H9 (cell line): Measurements from ENCODE around the gene TSPAN18. TPM values are rescaled to one million over a fixed set of nuclear protein-coding genes. Genes with fewer than 3 reads are reported as not detected.
A peak's percentile ranks its signal among the peaks of the same experiment; 100 is the strongest.

Experiments
- DNase-seq: peaks from one replicate; pipeline ENCODE4 v3.0.0-alpha.2; 2017
- H2AFZ ChIP-seq: one replicate; pipeline ENCODE4 v1.6.1; 2013; ENCODE audit warnings: mild to moderate bottlenecking, low read length, control low read depth, moderate library complexity
- H2AK5ac ChIP-seq: 2 replicates; pipeline ENCODE4 v1.6.1; 2013; ENCODE audit warnings: low read length, control low read depth, mixed read lengths; ENCODE audit not compliant: insufficient read length
- H2BK120ac ChIP-seq: one replicate; pipeline ENCODE4 v1.6.1; 2013; ENCODE audit warnings: low read depth, mild to moderate bottlenecking, low read length, control low read depth, inconsistent platforms; ENCODE audit not compliant: poor library complexity, severe bottlenecking
- H2BK12ac ChIP-seq: 2 replicates; pipeline ENCODE4 v1.6.1; 2013; ENCODE audit warnings: low read length, control low read depth, mixed read lengths, low read depth; ENCODE audit not compliant: insufficient read length
- H2BK15ac ChIP-seq: 2 replicates; pipeline ENCODE4 v1.6.1; 2013; ENCODE audit warnings: low read depth, low read length, control low read depth
- H2BK20ac ChIP-seq: one replicate; pipeline ENCODE4 v1.6.1; 2013; ENCODE audit warnings: low read depth, mild to moderate bottlenecking, low read length, control low read depth, inconsistent platforms; ENCODE audit not compliant: poor library complexity, severe bottlenecking
- H2BK5ac ChIP-seq: 2 replicates; pipeline ENCODE4 v1.6.1; 2013; ENCODE audit warnings: low read length, control low read depth, mixed read lengths; ENCODE audit not compliant: insufficient read length
- H3K14ac ChIP-seq: 2 replicates; pipeline ENCODE4 v1.6.1; 2013; ENCODE audit warnings: low read length, control low read depth; ENCODE audit not compliant: insufficient read depth
- H3K18ac ChIP-seq: 2 replicates; pipeline ENCODE4 v1.6.1; 2013; ENCODE audit warnings: low read depth, mild to moderate bottlenecking, mixed read lengths, low read length, control low read depth; ENCODE audit not compliant: insufficient read length
- H3K23ac ChIP-seq: 2 replicates; pipeline ENCODE4 v1.6.1; 2013; ENCODE audit warnings: low read length, control low read depth, mixed read lengths, low read depth; ENCODE audit not compliant: insufficient read length
- H3K23me2 ChIP-seq: 2 replicates; pipeline ENCODE4 v1.6.1; 2013; ENCODE audit warnings: low read depth, mild to moderate bottlenecking, mixed read lengths, low read length, control low read depth; ENCODE audit not compliant: insufficient read length, poor library complexity, severe bottlenecking
- H3K27ac ChIP-seq: 2 replicates; pipeline ENCODE4 v1.5.1; 2013; ENCODE audit warnings: low read length, control low read depth, mixed read lengths, low read depth; ENCODE audit not compliant: insufficient read length
- H3K27me3 ChIP-seq: 2 replicates; pipeline ENCODE4 v1.6.1; 2013; ENCODE audit warnings: low read length, control low read depth, inconsistent platforms; ENCODE audit not compliant: insufficient read depth
- H3K4ac ChIP-seq: 2 replicates; pipeline ENCODE4 v1.6.1; 2013; ENCODE audit warnings: low read depth, mild to moderate bottlenecking, control low read depth, inconsistent platforms, low read length, moderate library complexity
- H3K4me1 ChIP-seq: 2 replicates; pipeline ENCODE4 v1.6.1; 2013; ENCODE audit warnings: low read length, control low read depth, inconsistent platforms; ENCODE audit not compliant: insufficient read depth
- H3K4me2 ChIP-seq: 2 replicates; pipeline ENCODE4 v1.6.1; 2013; ENCODE audit warnings: low read length, control low read depth, mixed read lengths; ENCODE audit not compliant: insufficient read length, insufficient read depth
- H3K56ac ChIP-seq: 2 replicates; pipeline ENCODE4 v1.6.1; 2013; ENCODE audit warnings: low read depth, mild to moderate bottlenecking, mixed read lengths, low read length, control low read depth; ENCODE audit not compliant: insufficient read length
- H3K79me1 ChIP-seq: 2 replicates; pipeline ENCODE4 v1.6.1; 2013; ENCODE audit warnings: low read depth, mild to moderate bottlenecking, moderate library complexity, low read length, control low read depth, inconsistent platforms; ENCODE audit not compliant: insufficient read depth, poor library complexity, severe bottlenecking
- H3K79me2 ChIP-seq: 2 replicates; pipeline ENCODE4 v1.6.1; 2013; ENCODE audit warnings: low read length, control low read depth, inconsistent platforms; ENCODE audit not compliant: insufficient read depth
- H3K9ac ChIP-seq: 2 replicates; pipeline ENCODE4 v1.6.1; 2013; ENCODE audit warnings: low read length, control low read depth, mixed read lengths; ENCODE audit not compliant: insufficient read length; ENCODE audit errors: extremely low read depth
- H3K9me3 ChIP-seq: one replicate; pipeline ENCODE4 v1.6.1; 2013; ENCODE audit warnings: low read depth, low read length, inconsistent platforms; ENCODE audit not compliant: control insufficient read depth
- H3T11ph ChIP-seq: one replicate; pipeline ENCODE4 v1.6.1; 2013; ENCODE audit warnings: mild to moderate bottlenecking, low read length, control low read depth, inconsistent platforms
- H4K20me1 ChIP-seq: one replicate; pipeline ENCODE4 v1.6.1; 2013; ENCODE audit not compliant: control insufficient read depth, insufficient read length, insufficient read depth
- H4K5ac ChIP-seq: 2 replicates; pipeline ENCODE4 v1.6.1; 2013; ENCODE audit warnings: low read depth, mild to moderate bottlenecking, mixed read lengths, low read length, control low read depth; ENCODE audit not compliant: insufficient read length
- H4K8ac ChIP-seq: replicated peaks from 2 replicates; pipeline ENCODE4 v1.6.1; 2013; ENCODE audit warnings: low read length, control low read depth, mixed read lengths, low read depth; ENCODE audit not compliant: insufficient read length
- H4K91ac ChIP-seq: 2 replicates; pipeline ENCODE4 v1.6.1; 2013; ENCODE audit warnings: low read depth, mild to moderate bottlenecking, moderate library complexity, mixed read lengths, low read length, control low read depth; ENCODE audit not compliant: insufficient read length
- H3K27ac Mint-ChIP-seq, 3 experiments: 2 replicates in 2 of 3; 3 replicates in 1 of 3; pipeline ENCODE4 v1.8.0; 2020 to 2021; ENCODE audit warnings: mixed read lengths in 3 of 3, mild to moderate bottlenecking in 1 of 3, moderate library complexity in 1 of 3
- H3K27me3 Mint-ChIP-seq: 2 replicates; pipeline ENCODE4 v1.8.0; 2021; ENCODE audit warnings: low read depth, mild to moderate bottlenecking, moderate library complexity, mixed read lengths
- H3K36me3 Mint-ChIP-seq, 3 experiments: 2 replicates in 2 of 3; 3 replicates in 1 of 3; pipeline ENCODE4 v1.8.0; 2020 to 2021; ENCODE audit warnings: low read depth in 3 of 3, mixed read lengths in 3 of 3; ENCODE audit not compliant: insufficient read depth in 1 of 3
- H3K4me1 Mint-ChIP-seq, 2 experiments: 2 replicates each; pipeline ENCODE4 v1.8.0; 2020; ENCODE audit warnings: mixed read lengths in 2 of 2
- H3K4me3 Mint-ChIP-seq, 2 experiments: 2 replicates in 1 of 2; 3 replicates in 1 of 2; pipeline ENCODE4 v1.8.0; 2020 to 2021; ENCODE audit warnings: mild to moderate bottlenecking in 2 of 2, mixed read lengths in 2 of 2, moderate library complexity in 1 of 2
- H3K9me3 Mint-ChIP-seq, 2 experiments: 2 replicates in 1 of 2; 3 replicates in 1 of 2; pipeline ENCODE4 v1.8.0; 2020; ENCODE audit warnings: mild to moderate bottlenecking in 2 of 2, mixed read lengths in 2 of 2, moderate library complexity in 1 of 2
- WGBS: extraction: QIAGEN DNeasy Blood & Tissue Kit; methylation state at CpG from one replicate; pipeline ENCODE4 v1.1.7; 2013; ENCODE audit warnings: missing lambda C conversion rate, low lambda C conversion rate, mixed read lengths; ENCODE audit not compliant: insufficient read length; ENCODE audit errors: extremely low coverage; 5-methylcytosine and 5-hydroxymethylcytosine counted together
- total RNA-seq: library from RNA; stranded (reverse); gene quantifications from 2 replicates; pipeline ENCODE4 v1.2.1, GENCODE V29; 2021
- TF ChIP-seq, protein P1 (sequence below): fragments of 200-600 bp; sonication (generic); conservative IDR thresholded peaks from 3 replicates; pipeline ENCODE4 v1.8.0; 2021; ENCODE audit warnings: antibody characterized with exemption, mild to moderate bottlenecking

Gene TSPAN18
- total RNA-seq, 1 experiment from 2014 or later = 25.3 TPM

DNA sequence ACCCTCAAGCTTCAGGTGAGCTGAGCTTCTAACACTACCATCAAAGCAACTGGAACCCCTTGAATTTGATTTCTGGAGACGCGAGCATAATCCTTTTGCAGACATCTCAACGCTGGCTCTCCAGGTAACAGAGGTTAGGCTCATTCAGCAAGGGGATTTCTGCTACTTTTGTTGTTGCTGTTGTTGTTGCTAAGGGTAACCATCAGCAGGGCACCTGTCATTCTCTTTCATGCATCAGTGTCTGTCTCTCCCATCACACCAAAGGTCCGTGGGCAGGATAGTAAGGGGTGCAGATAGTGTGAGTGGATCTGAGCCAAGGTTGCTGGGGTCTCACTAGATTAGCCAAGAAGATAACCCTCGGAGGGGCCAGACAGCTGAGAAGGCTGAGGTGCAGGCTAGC lies 133.6 kb downstream of the TSPAN18 start:
- no peak overlapping the region for H4K8ac ChIP-seq

More for the DNA sequence above, 133.6 kb downstream of the TSPAN18 start:
- no peak overlapping the region for H3K56ac ChIP-seq
- TF ChIP-seq, protein P1, sequence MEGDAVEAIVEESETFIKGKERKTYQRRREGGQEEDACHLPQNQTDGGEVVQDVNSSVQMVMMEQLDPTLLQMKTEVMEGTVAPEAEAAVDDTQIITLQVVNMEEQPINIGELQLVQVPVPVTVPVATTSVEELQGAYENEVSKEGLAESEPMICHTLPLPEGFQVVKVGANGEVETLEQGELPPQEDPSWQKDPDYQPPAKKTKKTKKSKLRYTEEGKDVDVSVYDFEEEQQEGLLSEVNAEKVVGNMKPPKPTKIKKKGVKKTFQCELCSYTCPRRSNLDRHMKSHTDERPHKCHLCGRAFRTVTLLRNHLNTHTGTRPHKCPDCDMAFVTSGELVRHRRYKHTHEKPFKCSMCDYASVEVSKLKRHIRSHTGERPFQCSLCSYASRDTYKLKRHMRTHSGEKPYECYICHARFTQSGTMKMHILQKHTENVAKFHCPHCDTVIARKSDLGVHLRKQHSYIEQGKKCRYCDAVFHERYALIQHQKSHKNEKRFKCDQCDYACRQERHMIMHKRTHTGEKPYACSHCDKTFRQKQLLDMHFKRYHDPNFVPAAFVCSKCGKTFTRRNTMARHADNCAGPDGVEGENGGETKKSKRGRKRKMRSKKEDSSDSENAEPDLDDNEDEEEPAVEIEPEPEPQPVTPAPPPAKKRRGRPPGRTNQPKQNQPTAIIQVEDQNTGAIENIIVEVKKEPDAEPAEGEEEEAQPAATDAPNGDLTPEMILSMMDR = no peak
- H2BK120ac ChIP-seq = no peak overlapping the region
- H3K14ac ChIP-seq = peak overlapping the region; percentile 36; the same call in 1 of the 2 replicates
- no peak overlapping the region for H4K5ac ChIP-seq
- H4K20me1 ChIP-seq = no peaks in the 10 kb centered on the region
- no peaks in the 10 kb centered on the region for H3K9me3 ChIP-seq
- no peak overlapping the region for H3K27ac ChIP-seq
- H2AFZ ChIP-seq = no peak overlapping the region
- no peaks in the 10 kb centered on the region for H3K23me2 ChIP-seq
- no peak overlapping the region for H4K91ac ChIP-seq
- no peaks in the 10 kb centered on the region for H3K9me3 Mint-ChIP-seq
- DNase-seq = no peak
- no peak overlapping the region for H2AK5ac ChIP-seq
- H3K4ac ChIP-seq = no peak overlapping the region; the same call in 1 of the 2 replicates
- peak overlapping the region; percentile 24 for H3T11ph ChIP-seq
- H3K9ac ChIP-seq = no peak overlapping the region
- no peak overlapping the region for H3K4me3 Mint-ChIP-seq
- no peak overlapping the region for H3K4me2 ChIP-seq
- no peaks in the 10 kb centered on the region for H3K79me1 ChIP-seq
- peak overlapping the region; percentile 68 for H3K18ac ChIP-seq
- H3K79me2 ChIP-seq = no peaks in the 10 kb centered on the region
- no peak overlapping the region for H2BK15ac ChIP-seq
- peak overlapping the region; percentile 47 for H2BK12ac ChIP-seq
- H2BK5ac ChIP-seq = no peak overlapping the region
- no peaks in the 10 kb centered on the region; a peak in 1 of 7 replicates for H3K36me3 Mint-ChIP-seq
- H3K4me1 Mint-ChIP-seq = peaks cover 66 to 74% of the 10 kb centered on the region in 2 experiments
- H2BK20ac ChIP-seq = no peak overlapping the region
- WGBS = no CpG with 5 or more reads among the region's 5 CpGs
- no peaks in the 10 kb centered on the region for H3K27me3 ChIP-seq
- H3K23ac ChIP-seq = no peak overlapping the region
- peak overlapping the region in 1 of 3 experiments; percentile 47; a peak in 1 of 7 replicates for H3K27ac Mint-ChIP-seq
- H3K27me3 Mint-ChIP-seq = peaks cover 6% of the 10 kb centered on the region
- H3K4me1 ChIP-seq = peaks cover 12% of the 10 kb centered on the region
